H9 (cell line): ENCODE results near the gene CCDC51. TPM values are rescaled to one million over a fixed set of nuclear protein-coding genes. Genes with fewer than 3 reads are reported as not detected.

Experiments used
- DNase-seq: peaks from one replicate; pipeline ENCODE4 v3.0.0-alpha.2; 2017
- H2AFZ ChIP-seq: one replicate; pipeline ENCODE4 v1.6.1; 2013; ENCODE audit warnings: mild to moderate bottlenecking, low read length, control low read depth, moderate library complexity
- H2AK5ac ChIP-seq: 2 replicates; pipeline ENCODE4 v1.6.1; 2013; ENCODE audit warnings: low read length, control low read depth, mixed read lengths; ENCODE audit not compliant: insufficient read length
- H2BK120ac ChIP-seq: one replicate; pipeline ENCODE4 v1.6.1; 2013; ENCODE audit warnings: low read depth, mild to moderate bottlenecking, low read length, control low read depth, inconsistent platforms; ENCODE audit not compliant: poor library complexity, severe bottlenecking
- H2BK12ac ChIP-seq: 2 replicates; pipeline ENCODE4 v1.6.1; 2013; ENCODE audit warnings: low read length, control low read depth, mixed read lengths, low read depth; ENCODE audit not compliant: insufficient read length
- H2BK15ac ChIP-seq: 2 replicates; pipeline ENCODE4 v1.6.1; 2013; ENCODE audit warnings: low read depth, low read length, control low read depth
- H2BK20ac ChIP-seq: one replicate; pipeline ENCODE4 v1.6.1; 2013; ENCODE audit warnings: low read depth, mild to moderate bottlenecking, low read length, control low read depth, inconsistent platforms; ENCODE audit not compliant: poor library complexity, severe bottlenecking
- H2BK5ac ChIP-seq: 2 replicates; pipeline ENCODE4 v1.6.1; 2013; ENCODE audit warnings: low read length, control low read depth, mixed read lengths; ENCODE audit not compliant: insufficient read length
- H3K14ac ChIP-seq: 2 replicates; pipeline ENCODE4 v1.6.1; 2013; ENCODE audit warnings: low read length, control low read depth; ENCODE audit not compliant: insufficient read depth
- H3K18ac ChIP-seq: 2 replicates; pipeline ENCODE4 v1.6.1; 2013; ENCODE audit warnings: low read depth, mild to moderate bottlenecking, mixed read lengths, low read length, control low read depth; ENCODE audit not compliant: insufficient read length
- H3K23ac ChIP-seq: 2 replicates; pipeline ENCODE4 v1.6.1; 2013; ENCODE audit warnings: low read length, control low read depth, mixed read lengths, low read depth; ENCODE audit not compliant: insufficient read length
- H3K23me2 ChIP-seq: 2 replicates; pipeline ENCODE4 v1.6.1; 2013; ENCODE audit warnings: low read depth, mild to moderate bottlenecking, mixed read lengths, low read length, control low read depth; ENCODE audit not compliant: insufficient read length, poor library complexity, severe bottlenecking
- H3K27ac ChIP-seq: 2 replicates; pipeline ENCODE4 v1.5.1; 2013; ENCODE audit warnings: low read length, control low read depth, mixed read lengths, low read depth; ENCODE audit not compliant: insufficient read length
- H3K27me3 ChIP-seq: 2 replicates; pipeline ENCODE4 v1.6.1; 2013; ENCODE audit warnings: low read length, control low read depth, inconsistent platforms; ENCODE audit not compliant: insufficient read depth
- H3K4ac ChIP-seq: 2 replicates; pipeline ENCODE4 v1.6.1; 2013; ENCODE audit warnings: low read depth, mild to moderate bottlenecking, control low read depth, inconsistent platforms, low read length, moderate library complexity
- H3K4me1 ChIP-seq: 2 replicates; pipeline ENCODE4 v1.6.1; 2013; ENCODE audit warnings: low read length, control low read depth, inconsistent platforms; ENCODE audit not compliant: insufficient read depth
- H3K4me2 ChIP-seq: 2 replicates; pipeline ENCODE4 v1.6.1; 2013; ENCODE audit warnings: low read length, control low read depth, mixed read lengths; ENCODE audit not compliant: insufficient read length, insufficient read depth
- H3K56ac ChIP-seq: 2 replicates; pipeline ENCODE4 v1.6.1; 2013; ENCODE audit warnings: low read depth, mild to moderate bottlenecking, mixed read lengths, low read length, control low read depth; ENCODE audit not compliant: insufficient read length
- H3K79me1 ChIP-seq: 2 replicates; pipeline ENCODE4 v1.6.1; 2013; ENCODE audit warnings: low read depth, mild to moderate bottlenecking, moderate library complexity, low read length, control low read depth, inconsistent platforms; ENCODE audit not compliant: insufficient read depth, poor library complexity, severe bottlenecking
- H3K79me2 ChIP-seq: 2 replicates; pipeline ENCODE4 v1.6.1; 2013; ENCODE audit warnings: low read length, control low read depth, inconsistent platforms; ENCODE audit not compliant: insufficient read depth
- H3K9ac ChIP-seq: 2 replicates; pipeline ENCODE4 v1.6.1; 2013; ENCODE audit warnings: low read length, control low read depth, mixed read lengths; ENCODE audit not compliant: insufficient read length; ENCODE audit errors: extremely low read depth
- H3K9me3 ChIP-seq: one replicate; pipeline ENCODE4 v1.6.1; 2013; ENCODE audit warnings: low read depth, low read length, inconsistent platforms; ENCODE audit not compliant: control insufficient read depth
- H3T11ph ChIP-seq: one replicate; pipeline ENCODE4 v1.6.1; 2013; ENCODE audit warnings: mild to moderate bottlenecking, low read length, control low read depth, inconsistent platforms
- H4K20me1 ChIP-seq: one replicate; pipeline ENCODE4 v1.6.1; 2013; ENCODE audit not compliant: control insufficient read depth, insufficient read length, insufficient read depth
- H4K5ac ChIP-seq: 2 replicates; pipeline ENCODE4 v1.6.1; 2013; ENCODE audit warnings: low read depth, mild to moderate bottlenecking, mixed read lengths, low read length, control low read depth; ENCODE audit not compliant: insufficient read length
- H4K8ac ChIP-seq: replicated peaks from 2 replicates; pipeline ENCODE4 v1.6.1; 2013; ENCODE audit warnings: low read length, control low read depth, mixed read lengths, low read depth; ENCODE audit not compliant: insufficient read length
- H4K91ac ChIP-seq: 2 replicates; pipeline ENCODE4 v1.6.1; 2013; ENCODE audit warnings: low read depth, mild to moderate bottlenecking, moderate library complexity, mixed read lengths, low read length, control low read depth; ENCODE audit not compliant: insufficient read length
- H3K27ac Mint-ChIP-seq, 3 experiments: 2 replicates in 2 of 3; 3 replicates in 1 of 3; pipeline ENCODE4 v1.8.0; 2020 to 2021; ENCODE audit warnings: mixed read lengths in 3 of 3, mild to moderate bottlenecking in 1 of 3, moderate library complexity in 1 of 3
- H3K27me3 Mint-ChIP-seq: 2 replicates; pipeline ENCODE4 v1.8.0; 2021; ENCODE audit warnings: low read depth, mild to moderate bottlenecking, moderate library complexity, mixed read lengths
- H3K36me3 Mint-ChIP-seq, 3 experiments: 2 replicates in 2 of 3; 3 replicates in 1 of 3; pipeline ENCODE4 v1.8.0; 2020 to 2021; ENCODE audit warnings: low read depth in 3 of 3, mixed read lengths in 3 of 3; ENCODE audit not compliant: insufficient read depth in 1 of 3
- H3K4me1 Mint-ChIP-seq, 2 experiments: 2 replicates each; pipeline ENCODE4 v1.8.0; 2020; ENCODE audit warnings: mixed read lengths in 2 of 2
- H3K4me3 Mint-ChIP-seq, 2 experiments: 2 replicates in 1 of 2; 3 replicates in 1 of 2; pipeline ENCODE4 v1.8.0; 2020 to 2021; ENCODE audit warnings: mild to moderate bottlenecking in 2 of 2, mixed read lengths in 2 of 2, moderate library complexity in 1 of 2
- H3K9me3 Mint-ChIP-seq, 2 experiments: 2 replicates in 1 of 2; 3 replicates in 1 of 2; pipeline ENCODE4 v1.8.0; 2020; ENCODE audit warnings: mild to moderate bottlenecking in 2 of 2, mixed read lengths in 2 of 2, moderate library complexity in 1 of 2
- CTCF ChIP-seq: fragments of 200-600 bp; sonication (generic); conservative IDR thresholded peaks from 3 replicates; pipeline ENCODE4 v1.8.0; 2021; ENCODE audit warnings: antibody characterized with exemption, mild to moderate bottlenecking
- WGBS: extraction: QIAGEN DNeasy Blood & Tissue Kit; methylation state at CpG from one replicate; pipeline ENCODE4 v1.1.7; 2013; ENCODE audit warnings: missing lambda C conversion rate, low lambda C conversion rate, mixed read lengths; ENCODE audit not compliant: insufficient read length; ENCODE audit errors: extremely low coverage; 5-methylcytosine and 5-hydroxymethylcytosine counted together
- total RNA-seq: library from RNA; stranded (reverse); gene quantifications from 2 replicates; pipeline ENCODE4 v1.2.1, GENCODE V29; 2021

The CCDC51 gene
- total RNA-seq, 1 experiment from 2014 or later: 20.0 TPM

GRCh38 chr3:48403533-48404439 is 36.1 kb downstream of the CCDC51 start:
- Histone ChIP-seq H3K23me2 (no peaks in the 10 kb centered on the region), H3K79me1 (no peaks in the 10 kb centered on the region), H3K27me3 (no peaks in the 10 kb centered on the region), H4K20me1 (no peaks in the 10 kb centered on the region), H3T11ph (no peak overlapping the region), H2BK5ac (no peak overlapping the region), H3K27ac (no peak overlapping the region), H3K4me2 (no peak overlapping the region), H3K18ac (no peak overlapping the region), H3K56ac (no peak overlapping the region), H2AK5ac (no peak overlapping the region), H3K9ac (no peak overlapping the region), H2BK15ac (no peak overlapping the region), H2AFZ (no peak overlapping the region), H3K9me3 (no peaks in the 10 kb centered on the region), H4K91ac (no peak overlapping the region), H2BK120ac (no peak overlapping the region), H3K4ac (no peak overlapping the region), H2BK12ac (no peak overlapping the region), H3K14ac (no peak overlapping the region), H4K5ac (no peak overlapping the region), H3K23ac (no peak overlapping the region), H2BK20ac (no peak overlapping the region), H3K4me1 (0 out of 2 replicates have a peak, but pooled peaks cover 2% of the 10 kb centered on the region), H3K79me2 (no peaks in the 10 kb centered on the region), H4K8ac (no peak overlapping the region)
- no peak overlapping the region for H3K4me3 Mint-ChIP-seq
- WGBS: no CpG with 5 or more reads among the region's 15 CpGs
- TF ChIP-seq CTCF: no peak
- peaks cover 7 to 8% of the 10 kb centered on the region in 2 experiments for H3K4me1 Mint-ChIP-seq
- no peaks in the 10 kb centered on the region; the same call in none of the 2 replicates for H3K27me3 Mint-ChIP-seq
- no peak for DNase-seq
- H3K27ac Mint-ChIP-seq: no peak overlapping the region; a peak in 1 of 7 replicates
- H3K36me3 Mint-ChIP-seq: peaks cover 39 to 77% (median 59%) of the 10 kb centered on the region in 3 experiments
- H3K9me3 Mint-ChIP-seq: no peaks in the 10 kb centered on the region
